ENCODE measurements around the gene CFAP61.
"Not testable (repeated sequence)": the region's sequence is repeated elsewhere in the genome, so short reads cannot be mapped to it uniquely, and the experiment has no call there.

The CFAP61 gene

GRCh38 chr20:20052074-20052970 is at the start of gene CFAP61, which contains the start of gene CRNKL1:
TSS of gene CFAP61 (plus strand) at chr20:20052532. CDS start at chr20:20056654, 4,122 bp downstream.
TSS of gene CRNKL1 (minus strand) at chr20:20052466. CDS start at chr20:20052342, 124 bp downstream.
- intact Hi-C loops (cut with DNase I) = no loop called here
- DNase-seq = peak; percentile 95 to 99 (median 98)

- DNase-seq = peak in 23 of 42 donors; percentile 30 to 72 (median 54)
- intact Hi-C loops (cut with DNase I) = no loop called here
Measured at GRCh38 chr20:20003031-20003954, 49.0 kb upstream of the CFAP61 start.

- intact Hi-C loops (cut with DNase I) = not testable (repeated sequence)
Measured at GRCh38 chr20:20003955-20004322, 48.4 kb upstream of the CFAP61 start.

GRCh38 chr20:20005342-20005741 is 47.0 kb upstream of the CFAP61 start:
- intact Hi-C loops (cut with DNase I) = no loop called here
- peak in 1 of 42 donors; percentile 23 for DNase-seq

More at GRCh38 chr20:20003955-20004322, 48.4 kb upstream of the CFAP61 start:
- DNase-seq = peak in 2 of 42 donors; percentile 23 to 25

GRCh38 chr20:20009784-20010253 is 42.5 kb upstream of the CFAP61 start:
- intact Hi-C loops (cut with DNase I) = no loop called here
- DNase-seq = peak in 30 of 42 donors; percentile 15 to 70 (median 50)

- peak in 1 of 42 donors; percentile 21 for DNase-seq
- intact Hi-C loops (cut with DNase I) = no loop called here
Measured at GRCh38 chr20:20010639-20011500, 41.5 kb upstream of the CFAP61 start.

- intact Hi-C loops (cut with DNase I) = no loop called here
- DNase-seq = peak in 15 of 42 donors; percentile 35 to 71 (median 48)
Measured at GRCh38 chr20:20012541-20012940, 39.8 kb upstream of the CFAP61 start.

- intact Hi-C loops (cut with DNase I) = no loop called here
- peak in 1 of 42 donors; percentile 16 for DNase-seq
Measured at GRCh38 chr20:20014659-20015058, 37.7 kb upstream of the CFAP61 start.

GRCh38 chr20:20017001-20017843 is 35.1 kb upstream of the CFAP61 start, which contains the start of gene NAA20:
TSS of gene NAA20 (plus strand) at chr20:20017362. CDS start at chr20:20017397, 35 bp downstream.
- intact Hi-C loops (cut with DNase I) = no loop called here
- DNase-seq = peak; percentile 91 to 99 (median 97)

- no peak for DNase-seq
- intact Hi-C loops (cut with DNase I) = no loop called here
Measured at GRCh38 chr20:20017844-20018185, 34.5 kb upstream of the CFAP61 start.

- intact Hi-C loops (cut with DNase I) = no loop called here
- DNase-seq = no peak
Measured at GRCh38 chr20:20018366-20018765, 34.0 kb upstream of the CFAP61 start.

GRCh38 chr20:20019123-20019522 is 33.2 kb upstream of the CFAP61 start:
- DNase-seq = no peak
- intact Hi-C loops (cut with DNase I) = no loop called here

- intact Hi-C loops (cut with DNase I) = no loop called here
- no peak for DNase-seq
Measured at GRCh38 chr20:20020908-20021307, 31.4 kb upstream of the CFAP61 start.

- intact Hi-C loops (cut with DNase I) = no loop called here
- DNase-seq = no peak
Measured at GRCh38 chr20:20021835-20022234, 30.5 kb upstream of the CFAP61 start.

GRCh38 chr20:20022498-20022897 is 29.8 kb upstream of the CFAP61 start:
- no peak for DNase-seq
- intact Hi-C loops (cut with DNase I) = no loop called here

- no peak for DNase-seq
- intact Hi-C loops (cut with DNase I) = no loop called here
Measured at GRCh38 chr20:20023395-20023794, 28.9 kb upstream of the CFAP61 start.

- no peak for DNase-seq
- intact Hi-C loops (cut with DNase I) = no loop called here
Measured at GRCh38 chr20:20024942-20025341, 27.4 kb upstream of the CFAP61 start.

GRCh38 chr20:20027284-20027683 is 25.0 kb upstream of the CFAP61 start:
- intact Hi-C loops (cut with DNase I) = no loop called here
- no peak for DNase-seq
